HEK293T (cell line): Measurements from ENCODE around the gene HS1BP3.

Experiments used
- BHLHE40 ChIP-seq: fragments of 450-650 bp; IDR thresholded peaks from 2 replicates; pipeline ENCODE4 v1.6.1; 2016; ENCODE audit warnings: mild to moderate bottlenecking, moderate library complexity, borderline replicate concordance
- ELF4 ChIP-seq: fragments of 450-650 bp; IDR thresholded peaks from 2 replicates; pipeline ENCODE4 v1.6.1; 2017; ENCODE audit warnings: antibody characterized with exemption
- FOXK2 ChIP-seq: fragments of 450-650 bp; IDR thresholded peaks from 2 replicates; pipeline ENCODE4 v1.6.1; 2016; ENCODE audit warnings: mild to moderate bottlenecking
- FOXM1 ChIP-seq: fragments of 450-650 bp; IDR thresholded peaks from 2 replicates; pipeline ENCODE4 v1.6.1; 2017; ENCODE audit warnings: mild to moderate bottlenecking, borderline replicate concordance

GRCh38 chr2:20617081-20617575, 33.8 kb downstream of the HS1BP3 start:
- TF ChIP-seq FOXM1: no peak
- no peak for TF ChIP-seq BHLHE40
- TF ChIP-seq ELF4: no peak
- no peak for TF ChIP-seq FOXK2
